ENCODE data around the gene TMEM18.

Gene TMEM18

GRCh38 chr2:618422-618990, 58.7 kb downstream of the TMEM18 start:
- ChIA-PET POLR2A (no interaction called here), CTCF (no interaction called here)
- TF ChIP-seq NFRKB (IDR thresholded peaks at IDR 0.05) = no peak
- TF ChIP-seq TARDBP (IDR thresholded peaks at IDR 0.05) = no peak
- TF ChIP-seq BHLHE40 (IDR thresholded peaks at IDR 0.05; ENCODE audit: borderline replicate concordance) = no peak
- DNase-seq (ENCODE audit: extremely low spot score) = no peak

DNA sequence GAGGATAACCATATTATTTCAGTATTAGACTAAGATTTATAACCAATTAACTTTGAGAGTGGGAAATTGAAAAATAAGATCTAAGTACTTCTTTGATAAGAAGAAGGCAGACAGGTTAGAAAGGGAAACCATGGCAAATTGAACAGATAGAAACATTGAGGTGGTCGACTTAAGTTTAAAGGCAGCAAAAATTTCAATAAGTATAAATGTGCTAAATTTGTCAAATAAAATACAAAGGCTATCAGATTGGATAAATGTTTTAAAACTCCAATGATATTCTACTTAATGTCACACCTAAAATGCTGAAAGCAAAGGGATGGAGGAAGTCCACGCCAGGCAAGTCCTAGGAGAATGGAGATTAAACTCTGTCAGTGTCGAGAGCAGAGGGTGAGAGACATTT, 59.2 kb downstream of the TMEM18 start:
- ChIA-PET POLR2A (no interaction called here), CTCF (no interaction called here)
- TF ChIP-seq L3MBTL2 (conservative IDR thresholded peaks at IDR 0.05) (no peak), LEF1 (IDR thresholded peaks at IDR 0.05; ENCODE audit: borderline replicate concordance) (no peak), FOXK2 (IDR thresholded peaks at IDR 0.05) (no peak), ARNT (IDR thresholded peaks at IDR 0.05) (no peak), SP1 (IDR thresholded peaks at IDR 0.05) (no peak), ELF4 (IDR thresholded peaks at IDR 0.05) (no peak)
- DNase-seq (ENCODE audit: extremely low spot score) = no peak
